ENCODE data around the gene MATN1. TPM values are rescaled to one million over a fixed set of nuclear protein-coding genes. Genes with fewer than 3 reads are reported as not detected.

The MATN1 gene
- total RNA-seq, 1 donor from 2014 or later: not detected

DNA sequence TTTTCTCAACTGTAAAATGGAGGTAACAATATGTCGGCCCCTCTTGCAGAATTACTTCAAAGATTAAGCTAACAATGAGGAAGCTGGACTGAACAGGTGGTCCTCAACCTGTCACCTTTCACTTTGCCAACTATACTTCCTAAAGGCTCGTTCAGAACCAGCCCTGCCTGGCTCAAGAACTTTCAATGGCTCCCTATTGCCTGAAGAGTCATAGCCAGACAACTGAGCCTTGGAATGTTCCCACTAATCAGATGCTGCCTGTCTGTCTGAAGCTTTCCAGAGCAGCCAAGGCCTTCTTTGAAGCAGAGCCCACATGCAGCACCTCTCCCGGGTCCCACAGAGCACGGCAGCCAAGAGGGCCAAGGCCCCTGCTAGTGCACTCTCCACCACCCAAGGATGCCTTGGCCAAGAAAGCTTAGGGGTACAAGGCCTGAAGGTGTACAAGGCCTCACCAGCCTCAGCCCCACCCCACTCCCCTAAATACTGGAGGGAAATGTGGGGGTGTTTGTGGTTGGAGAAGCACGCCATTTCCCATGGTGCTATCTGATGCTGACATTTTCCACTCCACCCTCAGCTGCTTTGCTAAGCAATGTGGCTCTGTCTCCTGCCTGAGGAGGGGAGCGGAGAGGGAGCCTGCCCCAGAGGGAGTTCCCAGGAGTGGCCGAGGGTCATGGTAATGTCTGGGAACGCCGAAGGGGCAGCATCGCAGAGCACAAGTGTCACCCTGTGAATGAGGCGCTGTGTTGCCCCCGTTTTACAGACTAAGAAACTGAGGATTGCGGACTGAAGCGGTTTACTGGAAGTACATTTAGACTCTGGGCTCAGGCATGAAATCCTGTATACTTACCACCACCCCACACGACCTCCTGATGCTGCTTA, 42.4 kb upstream of the MATN1 start:
- H3K4me1 ChIP-seq: peaks cover 16% of the 10 kb centered on the region
- intact Hi-C loops (cut with micrococcal nuclease): no loop called here
- TF ChIP-seq CTCF (IDR thresholded peaks at IDR 0.05; ENCODE audit: borderline replicate concordance): no peak
- H3K27me3 ChIP-seq (ENCODE audit: low read depth): no peaks in the 10 kb centered on the region
- H3K36me3 ChIP-seq: no peaks in the 10 kb centered on the region
- H3K9me3 ChIP-seq (replicated peaks): no peaks in the 10 kb centered on the region
- no peak overlapping the region for H3K4me3 ChIP-seq
- no peak for DNase-seq
- no peak overlapping the region for H3K27ac ChIP-seq (replicated peaks)

DNA sequence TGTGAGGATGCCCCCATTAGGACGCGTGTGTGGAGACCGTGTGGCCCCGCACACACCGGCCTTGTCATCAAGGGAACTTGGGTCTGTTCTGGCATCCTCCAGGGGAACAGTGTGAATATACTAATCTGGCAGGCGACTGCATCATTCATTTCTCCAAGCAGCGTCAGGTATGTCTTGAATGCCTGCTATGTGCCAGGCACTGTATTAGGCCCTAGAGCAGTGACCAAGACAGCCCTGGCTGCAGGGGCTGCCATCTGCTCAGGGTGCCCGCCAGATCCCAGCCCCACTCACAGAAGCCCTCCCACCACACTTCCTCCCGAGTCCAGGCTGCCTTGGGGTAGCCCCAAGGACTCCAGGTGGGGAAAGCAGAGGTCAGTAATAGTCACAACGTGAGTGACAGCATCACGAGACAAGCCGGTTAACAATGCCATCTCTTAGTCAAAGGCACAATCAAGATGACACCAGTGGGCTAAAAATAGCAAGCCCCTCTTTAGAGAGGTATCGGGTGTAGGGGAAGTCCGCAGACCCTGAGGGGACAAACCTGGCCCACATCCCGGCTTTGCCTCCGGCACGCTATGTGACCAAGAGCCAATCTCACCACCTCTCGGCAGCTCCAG, 41.7 kb upstream of the MATN1 start:
- H3K4me1 ChIP-seq: peaks cover 20% of the 10 kb centered on the region
- no peak for TF ChIP-seq CTCF (IDR thresholded peaks at IDR 0.05; ENCODE audit: borderline replicate concordance)
- H3K4me3 ChIP-seq: no peak overlapping the region
- H3K9me3 ChIP-seq (replicated peaks): no peaks in the 10 kb centered on the region
- H3K27me3 ChIP-seq (ENCODE audit: low read depth): no peaks in the 10 kb centered on the region
- H3K36me3 ChIP-seq: no peaks in the 10 kb centered on the region
- DNase-seq: no peak
- no peak overlapping the region for H3K27ac ChIP-seq (replicated peaks)
- intact Hi-C loops (cut with micrococcal nuclease): no loop called here

DNA sequence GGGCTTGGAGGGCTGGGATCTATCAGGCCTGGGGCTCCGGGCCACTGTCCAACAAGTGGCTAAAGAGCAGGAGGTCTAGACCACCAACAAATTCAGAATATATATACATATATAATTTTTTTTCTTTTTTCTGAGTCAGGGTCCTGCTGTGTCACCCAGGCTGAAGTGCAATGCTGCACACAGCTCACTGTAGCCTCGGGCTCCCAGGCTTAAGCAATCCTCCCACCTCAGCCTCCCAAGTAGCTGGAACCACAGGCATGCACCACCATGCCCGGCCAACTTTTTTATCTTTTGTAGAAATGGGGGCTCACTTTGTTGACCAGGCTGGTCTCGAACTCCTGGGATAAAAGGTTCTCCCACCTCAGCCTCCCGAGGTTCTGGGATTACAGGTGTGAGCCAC, 41.0 kb upstream of the MATN1 start:
- intact Hi-C loops (cut with micrococcal nuclease): no loop called here
- DNase-seq: no peak
- Histone ChIP-seq H3K9me3 (replicated peaks) (no peaks in the 10 kb centered on the region), H3K27ac (replicated peaks) (no peak overlapping the region), H3K27me3 (ENCODE audit: low read depth) (no peaks in the 10 kb centered on the region), H3K4me3 (no peak overlapping the region), H3K36me3 (no peaks in the 10 kb centered on the region), H3K4me1 (peaks cover 20% of the 10 kb centered on the region)
- no peak for TF ChIP-seq CTCF (IDR thresholded peaks at IDR 0.05; ENCODE audit: borderline replicate concordance)

GRCh38 chr1:30763651-30764248, 40.4 kb upstream of the MATN1 start:
- Histone ChIP-seq H3K4me1 (peaks cover 20% of the 10 kb centered on the region), H3K27ac (replicated peaks) (no peak overlapping the region), H3K27me3 (ENCODE audit: low read depth) (no peaks in the 10 kb centered on the region), H3K36me3 (no peaks in the 10 kb centered on the region), H3K9me3 (replicated peaks) (no peaks in the 10 kb centered on the region), H3K4me3 (no peak overlapping the region)
- no peak for TF ChIP-seq CTCF (IDR thresholded peaks at IDR 0.05; ENCODE audit: borderline replicate concordance)
- no peak for DNase-seq
- intact Hi-C loops (cut with micrococcal nuclease): no loop called here

DNA sequence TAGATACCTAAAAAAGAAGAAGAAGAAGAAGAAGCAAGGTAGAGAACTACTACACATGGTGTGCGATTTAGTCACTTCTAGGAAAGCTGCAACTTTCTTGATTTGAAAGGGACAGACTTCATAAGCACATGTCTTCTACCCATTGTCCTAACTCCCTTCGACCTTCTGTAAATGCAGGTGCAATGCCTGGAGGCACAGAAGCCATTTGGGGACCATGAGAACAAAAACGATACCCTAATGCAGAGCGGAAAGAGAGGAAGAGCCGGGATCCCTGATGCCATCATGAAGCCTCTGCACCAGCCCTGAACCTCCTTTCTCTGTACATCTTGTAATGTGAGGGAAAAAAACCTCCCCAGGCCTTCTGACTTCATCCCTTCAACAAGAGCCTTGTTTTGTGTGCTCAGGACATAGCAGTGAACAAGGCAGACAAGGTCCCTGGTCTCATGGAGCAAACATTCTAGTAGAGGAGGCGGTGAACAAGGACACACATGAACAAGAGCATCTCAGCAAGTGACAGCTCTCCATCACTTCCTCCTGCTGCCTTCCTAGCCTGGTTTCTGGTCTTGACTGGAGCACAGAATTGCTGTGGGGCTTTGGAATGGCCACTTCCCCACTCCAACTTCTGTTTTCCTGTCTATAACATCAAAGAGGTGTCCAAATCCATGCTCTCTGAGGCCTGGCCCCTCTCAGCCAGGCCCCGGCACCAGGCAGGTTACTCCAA, 39.7 kb upstream of the MATN1 start:
- no peaks in the 10 kb centered on the region for H3K9me3 ChIP-seq (replicated peaks)
- no peak overlapping the region for H3K27ac ChIP-seq (replicated peaks)
- no peaks in the 10 kb centered on the region for H3K36me3 ChIP-seq
- no peak for TF ChIP-seq CTCF (IDR thresholded peaks at IDR 0.05; ENCODE audit: borderline replicate concordance)
- peaks cover 22% of the 10 kb centered on the region for H3K4me1 ChIP-seq
- H3K27me3 ChIP-seq (ENCODE audit: low read depth): no peaks in the 10 kb centered on the region
- no peak for DNase-seq
- no peak overlapping the region for H3K4me3 ChIP-seq
- intact Hi-C loops (cut with micrococcal nuclease): no loop called here

Measured in left ventricle myocardium inferior (tissue), 1 donor.